ENCODE results near the gene TBX18.

Gene TBX18

DNA sequence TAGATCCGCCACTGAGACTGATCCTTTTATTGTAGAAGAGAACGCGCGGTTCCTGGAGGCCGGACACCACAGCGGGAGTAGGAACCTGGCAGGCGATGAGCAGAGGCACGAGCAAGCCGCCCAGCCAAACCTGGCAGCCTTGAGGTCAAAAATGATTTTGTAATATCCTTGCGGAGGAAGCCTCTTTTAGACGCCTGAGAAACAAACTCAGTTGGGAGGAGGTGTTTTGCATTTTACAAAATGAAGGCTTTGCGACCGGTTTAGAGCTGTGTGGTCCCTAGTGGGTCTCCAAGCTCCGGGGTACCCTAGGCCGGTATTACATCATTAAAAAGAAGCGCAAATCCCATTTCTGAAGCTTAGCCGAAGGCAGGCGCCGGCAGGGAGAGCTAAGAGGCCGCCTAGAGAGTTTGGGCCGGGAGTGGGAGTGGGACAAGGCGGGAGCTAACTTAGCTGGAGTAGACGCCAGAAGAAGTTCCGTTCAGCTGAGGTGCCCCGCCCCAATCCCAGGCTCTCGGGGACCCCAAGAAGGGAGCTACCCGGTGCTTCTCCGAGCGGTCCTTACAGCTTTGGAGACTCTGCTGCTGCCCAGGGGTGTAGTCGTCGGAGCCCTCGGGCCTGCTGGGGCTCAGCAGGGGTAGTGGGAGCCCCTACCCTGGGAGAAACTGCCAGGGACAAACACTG lies 1.9 kb upstream of the TBX18 start:
- no peak overlapping the region for H3K9ac ChIP-seq (ENCODE audit: low read length)
- H3K14ac ChIP-seq (ENCODE audit: low read length in 2 of 2), result no peak overlapping the region
- WGBS, result 18% methylated on average over 32 of the region's 32 CpGs
- no peak overlapping the region for H3K4ac ChIP-seq (ENCODE audit: low read depth in 1 of 2, low read length in 2 of 2)
- H3K18ac ChIP-seq (ENCODE audit: low read depth in 1 of 2, low read length in 2 of 2), result no peak overlapping the region
- H2BK12ac ChIP-seq (ENCODE audit: low read length in 2 of 2), result no peak overlapping the region
- H2BK5ac ChIP-seq (ENCODE audit: low read depth, low read length, poor library complexity, severe bottlenecking), result no peak overlapping the region
- no peak overlapping the region for H4K91ac ChIP-seq (ENCODE audit: low read length)
- no peak overlapping the region for H2BK15ac ChIP-seq (ENCODE audit: low read depth, poor library complexity, severe bottlenecking)
- no peak overlapping the region for H3K4me2 ChIP-seq (ENCODE audit: low read length, poor library complexity, severe bottlenecking)
- H4K8ac ChIP-seq (ENCODE audit: low read length), result no peak overlapping the region
- DNase-seq, result peak; percentile 6
- H2AFZ ChIP-seq (ENCODE audit: low read depth, low read length), result no peak overlapping the region
- peaks cover 0 to 45% of the 10 kb centered on the region in 2 experiments for H3K27me3 ChIP-seq (ENCODE audit: control insufficient read depth in 1 of 2, insufficient read depth in 1 of 2, low read length in 2 of 2)
- peaks cover 10% of the 10 kb centered on the region for H3K4me1 ChIP-seq (ENCODE audit: control insufficient read depth, insufficient read depth, low read depth, low read length)
- H3K79me1 ChIP-seq (replicated peaks; ENCODE audit: low read length, poor library complexity, severe bottlenecking), result no peaks in the 10 kb centered on the region
- no peak overlapping the region for H3K23ac ChIP-seq (ENCODE audit: low read length in 2 of 2)
- no peak overlapping the region for H2BK120ac ChIP-seq (ENCODE audit: low read depth, low read length)
- no peak overlapping the region for H3K4me3 ChIP-seq (ENCODE audit: insufficient read depth in 1 of 2, low read depth in 1 of 2, low read length in 2 of 2)
- no peak overlapping the region for H3K27ac ChIP-seq (ENCODE audit: low read length, poor library complexity, severe bottlenecking)
- H3K36me3 ChIP-seq (ENCODE audit: control insufficient read depth in 1 of 2, insufficient read depth in 2 of 2, low read depth in 1 of 2, low read length in 2 of 2), result no peaks in the 10 kb centered on the region
- no peak overlapping the region for H2AK5ac ChIP-seq (ENCODE audit: low read length, severe bottlenecking)
- H3K9me3 ChIP-seq (ENCODE audit: control insufficient read depth, low read length), result no peaks in the 10 kb centered on the region

DNA sequence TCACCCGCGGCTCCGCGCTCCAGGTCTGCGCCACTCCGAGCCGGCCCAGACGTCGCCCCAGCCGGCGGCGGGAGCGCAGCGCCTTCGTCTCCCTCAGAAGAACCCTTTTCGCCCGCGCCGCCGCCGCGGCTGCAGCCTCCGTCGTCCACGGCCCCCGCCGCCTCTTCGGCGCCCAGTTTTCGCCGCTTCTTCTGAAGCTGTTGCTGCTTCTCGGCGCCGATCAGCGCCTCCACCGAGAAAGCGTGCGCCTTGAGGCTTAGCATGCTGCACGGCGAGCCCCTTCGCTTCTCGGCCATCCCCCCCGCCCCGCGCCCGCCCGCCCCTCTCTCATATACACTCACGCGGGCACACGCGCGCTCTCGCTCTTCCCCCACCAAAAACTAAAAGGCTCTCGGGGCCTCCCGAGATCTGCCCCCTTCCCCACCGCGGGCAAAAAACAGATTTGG lies 489 bp downstream of the TBX18 start:
- Histone ChIP-seq H2AK5ac (ENCODE audit: low read length, severe bottlenecking) (no peak overlapping the region), H2BK120ac (ENCODE audit: low read depth, low read length) (no peak overlapping the region), H3K9me3 (ENCODE audit: control insufficient read depth, low read length) (no peaks in the 10 kb centered on the region), H3K4me3 (ENCODE audit: insufficient read depth in 1 of 2, low read depth in 1 of 2, low read length in 2 of 2) (peak overlapping the region; percentile 69 to 94), H2BK12ac (ENCODE audit: low read length in 2 of 2) (peak overlapping the region in 1 of 2 experiments; percentile 56), H4K91ac (ENCODE audit: low read length) (peak overlapping the region; percentile 74), H2BK5ac (ENCODE audit: low read depth, low read length, poor library complexity, severe bottlenecking) (peak overlapping the region; percentile 83), H3K23ac (ENCODE audit: low read length in 2 of 2) (peak overlapping the region in 1 of 2 experiments; percentile 54), H4K8ac (ENCODE audit: low read length) (peak overlapping the region; percentile 14), H3K27me3 (ENCODE audit: control insufficient read depth in 1 of 2, insufficient read depth in 1 of 2, low read length in 2 of 2) (peaks cover 0 to 34% of the 10 kb centered on the region in 2 experiments), H3K4me2 (ENCODE audit: low read length, poor library complexity, severe bottlenecking) (peak overlapping the region; percentile 95), H2AFZ (ENCODE audit: low read depth, low read length) (peak overlapping the region; percentile 93), H3K4ac (ENCODE audit: low read depth in 1 of 2, low read length in 2 of 2) (peak overlapping the region; percentile 67 to 86), H3K18ac (ENCODE audit: low read depth in 1 of 2, low read length in 2 of 2) (peak overlapping the region; percentile 11 to 97), H3K14ac (ENCODE audit: low read length in 2 of 2) (peak overlapping the region in 1 of 2 experiments; percentile 44), H3K36me3 (ENCODE audit: control insufficient read depth in 1 of 2, insufficient read depth in 2 of 2, low read depth in 1 of 2, low read length in 2 of 2) (peaks cover 0 to 12% of the 10 kb centered on the region in 2 experiments), H3K27ac (ENCODE audit: low read length, poor library complexity, severe bottlenecking) (peak overlapping the region; percentile 91), H2BK15ac (ENCODE audit: low read depth, poor library complexity, severe bottlenecking) (peak overlapping the region; percentile 89), H3K9ac (ENCODE audit: low read length) (peak overlapping the region; percentile 97), H3K4me1 (ENCODE audit: control insufficient read depth, insufficient read depth, low read depth, low read length) (peaks cover 10% of the 10 kb centered on the region), H3K79me1 (replicated peaks; ENCODE audit: low read length, poor library complexity, severe bottlenecking) (peaks cover 2% of the 10 kb centered on the region)
- WGBS, result under 1% methylated on average over 55 of the region's 57 CpGs
- peak; percentile 73 for DNase-seq

- under 1% methylated on average over 72 of the region's 74 CpGs for WGBS
Measured at GRCh38 chr6:84763003-84763885, 1.2 kb downstream of the TBX18 start.

More at GRCh38 chr6:84763003-84763885, 1.2 kb downstream of the TBX18 start:
- DNase-seq, result peak; percentile 85
- Histone ChIP-seq H2BK5ac (ENCODE audit: low read depth, low read length, poor library complexity, severe bottlenecking) (peak overlapping the region; percentile 69), H2AFZ (ENCODE audit: low read depth, low read length) (peak overlapping the region; percentile 72), H3K23ac (ENCODE audit: low read length in 2 of 2) (peak overlapping the region in 1 of 2 experiments; percentile 54), H2BK12ac (ENCODE audit: low read length in 2 of 2) (peak overlapping the region in 1 of 2 experiments; percentile 56), H3K79me1 (replicated peaks; ENCODE audit: low read length, poor library complexity, severe bottlenecking) (peaks cover 2% of the 10 kb centered on the region), H3K27me3 (ENCODE audit: control insufficient read depth in 1 of 2, insufficient read depth in 1 of 2, low read length in 2 of 2) (peaks cover 0 to 28% of the 10 kb centered on the region in 2 experiments), H3K36me3 (ENCODE audit: control insufficient read depth in 1 of 2, insufficient read depth in 2 of 2, low read depth in 1 of 2, low read length in 2 of 2) (peaks cover 0 to 12% of the 10 kb centered on the region in 2 experiments), H3K9me3 (ENCODE audit: control insufficient read depth, low read length) (no peaks in the 10 kb centered on the region), H3K9ac (ENCODE audit: low read length) (peak overlapping the region; percentile 97), H3K4ac (ENCODE audit: low read depth in 1 of 2, low read length in 2 of 2) (peak overlapping the region; percentile 47 to 86), H2BK120ac (ENCODE audit: low read depth, low read length) (peak overlapping the region; percentile 67), H3K4me2 (ENCODE audit: low read length, poor library complexity, severe bottlenecking) (peak overlapping the region; percentile 72), H2AK5ac (ENCODE audit: low read length, severe bottlenecking) (no peak overlapping the region), H3K18ac (ENCODE audit: low read depth in 1 of 2, low read length in 2 of 2) (peak overlapping the region; percentile 72 to 97), H4K91ac (ENCODE audit: low read length) (peak overlapping the region; percentile 78), H3K4me1 (ENCODE audit: control insufficient read depth, insufficient read depth, low read depth, low read length) (peaks cover 6% of the 10 kb centered on the region), H3K4me3 (ENCODE audit: insufficient read depth in 1 of 2, low read depth in 1 of 2, low read length in 2 of 2) (peak overlapping the region; percentile 69 to 94), H3K27ac (ENCODE audit: low read length, poor library complexity, severe bottlenecking) (peak overlapping the region; percentile 84), H2BK15ac (ENCODE audit: low read depth, poor library complexity, severe bottlenecking) (peak overlapping the region; percentile 89), H4K8ac (ENCODE audit: low read length) (peak overlapping the region; percentile 10), H3K14ac (ENCODE audit: low read length in 2 of 2) (peak overlapping the region in 1 of 2 experiments; percentile 44)
